ENCODE results near the gene SPRR2E.
"Not testable (repeated sequence)": the region's sequence is repeated elsewhere in the genome, so short reads cannot be mapped to it uniquely, and the experiment has no call there.

The SPRR2E gene

DNA sequence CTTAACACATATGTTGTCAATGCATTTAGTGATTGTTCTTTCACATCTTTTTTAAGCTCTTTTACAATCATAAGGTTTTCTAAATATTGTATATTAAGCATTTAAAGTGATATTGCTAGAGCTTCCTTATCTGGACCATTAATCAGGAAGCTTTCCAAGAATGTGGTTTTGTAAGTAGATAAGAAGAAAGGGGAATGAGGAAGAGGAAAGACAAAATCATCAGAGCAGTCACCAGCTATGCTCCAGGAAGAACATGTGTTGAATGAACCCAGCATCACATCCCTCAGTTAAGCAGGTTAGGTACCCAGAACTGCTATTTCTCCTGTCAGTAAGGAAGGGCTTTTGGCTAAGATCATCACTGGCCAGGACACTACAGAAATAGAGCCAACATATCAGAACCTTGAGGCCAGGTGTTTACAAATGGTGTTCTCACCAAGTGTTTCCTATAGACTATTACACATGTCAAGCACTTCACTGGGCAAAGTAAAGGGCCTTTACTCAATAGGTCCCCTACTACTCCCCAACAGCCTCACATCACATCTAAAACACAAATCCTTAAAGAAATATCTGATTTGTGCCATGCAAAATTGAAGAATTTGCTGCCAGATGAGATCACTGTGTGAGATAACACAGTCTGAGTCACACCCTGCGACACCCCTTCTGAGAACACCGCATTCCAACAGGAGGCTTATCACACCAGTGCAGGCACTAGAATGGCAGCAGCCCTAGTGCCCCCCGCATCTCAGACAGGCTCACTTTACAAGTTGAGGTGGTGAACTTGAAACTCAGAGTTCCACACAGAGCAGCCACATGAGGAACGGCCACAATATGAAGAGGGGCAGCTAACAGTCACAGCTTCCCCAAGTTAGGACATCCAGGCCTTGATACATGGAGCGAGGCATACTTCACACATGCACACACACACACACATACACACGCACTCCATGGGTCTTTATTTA lies 35.2 kb downstream of the SPRR2E start:
- no peak for DNase-seq

DNA sequence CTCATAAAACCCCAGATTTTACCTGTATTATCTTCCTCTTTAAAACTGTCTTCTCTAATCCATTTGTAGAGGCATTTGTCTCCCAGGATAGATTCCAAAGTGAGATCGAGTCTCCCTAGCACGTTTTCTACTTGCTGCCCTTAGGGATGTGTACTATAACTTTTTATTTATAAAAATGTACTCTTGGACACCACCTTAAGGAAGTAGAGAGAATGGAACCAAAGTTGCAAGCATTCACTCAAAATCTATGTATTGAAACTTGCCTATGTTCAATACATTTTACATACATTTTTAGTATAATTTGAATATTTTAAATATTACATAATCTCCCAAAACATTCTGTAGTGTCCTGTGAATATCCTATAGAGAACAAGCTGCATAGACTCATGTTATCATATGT lies 36.2 kb downstream of the SPRR2E start:
- no peak for DNase-seq

DNA sequence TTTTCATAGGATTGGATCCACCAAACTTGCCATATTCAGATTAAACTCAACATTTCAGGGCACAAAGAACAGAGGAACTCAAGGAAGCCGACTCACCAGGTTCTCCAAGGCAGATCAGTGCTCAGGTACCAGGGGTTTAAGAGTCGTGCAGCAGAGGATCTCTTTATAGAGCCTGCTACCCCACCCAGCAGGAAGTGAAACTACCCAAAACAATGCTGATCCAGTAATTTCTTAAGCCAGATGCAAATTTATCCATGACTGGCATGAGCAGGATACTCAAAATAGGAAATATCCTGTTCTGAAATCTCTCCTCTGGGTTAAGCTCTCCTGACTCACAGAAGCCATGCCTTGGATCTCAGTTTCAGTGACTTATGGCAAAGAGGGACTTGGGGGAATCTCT lies 37.0 kb downstream of the SPRR2E start, which contains the start of gene SPRR2A:
SPRR2A (minus strand) TSS at position 138 of the 400 bp plus-strand sequence. CDS start 777 bp downstream, outside the sequence.
- DNase-seq = no peak

DNA sequence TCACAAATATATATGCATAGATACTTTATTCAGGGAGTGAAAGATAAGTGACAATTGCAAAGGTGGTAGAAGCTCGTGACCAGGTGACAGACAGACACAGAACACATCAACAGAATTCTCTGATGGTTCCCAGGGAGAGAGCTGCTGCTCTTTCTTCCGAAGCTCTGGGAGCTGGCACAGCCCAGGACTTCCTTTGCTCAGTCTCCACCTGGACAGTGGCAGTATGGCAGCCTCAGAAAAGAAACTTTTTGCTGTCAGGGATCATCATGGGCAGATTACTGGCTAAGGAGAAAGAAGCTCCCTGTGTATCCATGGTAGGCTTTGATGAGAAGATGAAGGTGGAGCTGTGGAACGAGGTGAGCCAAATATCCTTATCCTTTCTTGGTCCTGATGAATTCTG lies 38.2 kb downstream of the SPRR2E start:
- DNase-seq = not testable (repeated sequence)

DNA sequence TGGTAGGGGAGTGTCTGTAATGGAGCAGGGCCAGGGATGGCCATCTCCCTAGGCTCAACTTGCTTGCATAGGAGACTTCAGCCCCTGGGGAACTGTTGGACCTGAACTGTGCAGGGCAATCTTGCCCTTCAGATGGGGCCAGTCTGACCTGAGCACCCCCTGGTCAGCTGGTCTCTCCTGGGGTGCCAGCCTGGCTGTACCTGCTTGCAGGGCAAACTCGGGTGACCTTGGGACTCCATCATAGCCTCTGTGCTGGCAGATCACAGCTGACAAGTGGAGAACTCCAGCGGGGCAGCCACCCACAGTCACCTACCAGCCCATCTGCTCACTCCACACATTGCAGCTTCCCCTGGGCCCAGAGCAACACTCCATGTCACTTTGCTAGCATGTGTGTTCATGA lies 45.1 kb downstream of the SPRR2E start:
- DNase-seq = no peak

Measured in right forelimb (tissue), 1 donor.